ENCODE measurements around the gene RHBDD1. TPM values are rescaled to one million over a fixed set of nuclear protein-coding genes. Genes with fewer than 3 reads are reported as not detected.

RHBDD1 gene
- total RNA-seq, 4 donors from 2014 or later: 12.1 to 21.6 (median 19.3) TPM

- TF ChIP-seq, protein P1, sequence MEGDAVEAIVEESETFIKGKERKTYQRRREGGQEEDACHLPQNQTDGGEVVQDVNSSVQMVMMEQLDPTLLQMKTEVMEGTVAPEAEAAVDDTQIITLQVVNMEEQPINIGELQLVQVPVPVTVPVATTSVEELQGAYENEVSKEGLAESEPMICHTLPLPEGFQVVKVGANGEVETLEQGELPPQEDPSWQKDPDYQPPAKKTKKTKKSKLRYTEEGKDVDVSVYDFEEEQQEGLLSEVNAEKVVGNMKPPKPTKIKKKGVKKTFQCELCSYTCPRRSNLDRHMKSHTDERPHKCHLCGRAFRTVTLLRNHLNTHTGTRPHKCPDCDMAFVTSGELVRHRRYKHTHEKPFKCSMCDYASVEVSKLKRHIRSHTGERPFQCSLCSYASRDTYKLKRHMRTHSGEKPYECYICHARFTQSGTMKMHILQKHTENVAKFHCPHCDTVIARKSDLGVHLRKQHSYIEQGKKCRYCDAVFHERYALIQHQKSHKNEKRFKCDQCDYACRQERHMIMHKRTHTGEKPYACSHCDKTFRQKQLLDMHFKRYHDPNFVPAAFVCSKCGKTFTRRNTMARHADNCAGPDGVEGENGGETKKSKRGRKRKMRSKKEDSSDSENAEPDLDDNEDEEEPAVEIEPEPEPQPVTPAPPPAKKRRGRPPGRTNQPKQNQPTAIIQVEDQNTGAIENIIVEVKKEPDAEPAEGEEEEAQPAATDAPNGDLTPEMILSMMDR (IDR thresholded peaks at IDR 0.05): no peak
Measured at GRCh38 chr2:226911932-226912331, 76.1 kb downstream of the RHBDD1 start.

GRCh38 chr2:226913641-226914040 lies 77.8 kb downstream of the RHBDD1 start:
- ATAC-seq (ENCODE audit: low FRiP score) (no peak), DNase-seq (ENCODE audit: low spot score) (no peak)
- TF ChIP-seq, protein P1 (IDR thresholded peaks at IDR 0.05): no peak

More at GRCh38 chr2:226911932-226912331, 76.1 kb downstream of the RHBDD1 start:
- ATAC-seq (ENCODE audit: low FRiP score): no peak
- DNase-seq (ENCODE audit: low spot score): no peak

DNA sequence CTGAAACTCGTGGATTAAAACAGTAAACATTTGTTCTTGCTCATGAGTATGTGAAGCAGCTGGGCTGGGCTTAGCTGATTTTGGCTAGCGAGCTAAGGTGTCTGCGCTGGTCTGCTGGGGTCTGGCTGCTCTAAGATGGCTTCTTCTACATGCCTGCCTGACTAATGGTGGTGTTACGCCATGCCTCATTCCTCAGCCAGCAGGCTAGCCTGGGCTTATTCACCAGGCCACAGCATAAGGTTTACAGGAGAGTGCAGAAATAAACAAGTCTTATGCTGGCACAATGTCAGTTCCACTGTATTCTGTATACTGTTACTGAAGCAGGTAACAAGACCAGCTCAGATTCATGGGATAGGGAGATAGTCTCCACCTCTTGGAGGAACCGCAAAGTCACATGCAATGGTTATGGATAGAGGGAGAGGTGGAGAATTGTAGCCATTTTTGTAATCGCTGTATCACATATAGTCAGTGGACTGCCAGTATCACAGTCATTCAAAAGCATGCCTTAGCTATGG lies 80.0 kb downstream of the RHBDD1 start:
- TF ChIP-seq, protein P1 (IDR thresholded peaks at IDR 0.05): no peak
- ATAC-seq (ENCODE audit: low FRiP score): no peak

GRCh38 chr2:226916669-226917068 lies 80.8 kb downstream of the RHBDD1 start:
- no peak for DNase-seq (ENCODE audit: low spot score)
- TF ChIP-seq, protein P1 (IDR thresholded peaks at IDR 0.05): no peak
- no peak for ATAC-seq (ENCODE audit: low FRiP score)

More for the DNA sequence above, 80.0 kb downstream of the RHBDD1 start:
- DNase-seq (ENCODE audit: low spot score): no peak

GRCh38 chr2:226932443-226932842 lies 96.6 kb downstream of the RHBDD1 start:
- TF ChIP-seq, protein P1 (IDR thresholded peaks at IDR 0.05): no peak
- ATAC-seq (ENCODE audit: low FRiP score): no peak
- no peak for DNase-seq (ENCODE audit: low spot score)

- TF ChIP-seq, protein P1 (IDR thresholded peaks at IDR 0.05): no peak
- DNase-seq (ENCODE audit: low spot score): no peak
- no peak for ATAC-seq (ENCODE audit: low FRiP score)
Measured at GRCh38 chr2:226934546-226935201, 98.8 kb downstream of the RHBDD1 start.

All from omental fat pad (tissue), 4 donors.